H9 (cell line): ENCODE data around the gene CHN2. TPM values are rescaled to one million over a fixed set of nuclear protein-coding genes. Genes with fewer than 3 reads are reported as not detected.

Experiments
- DNase-seq: peaks from one replicate; pipeline ENCODE4 v3.0.0-alpha.2; 2017
- H2AFZ ChIP-seq: one replicate; pipeline ENCODE4 v1.6.1; 2013; ENCODE audit warnings: mild to moderate bottlenecking, low read length, control low read depth, moderate library complexity
- H2AK5ac ChIP-seq: 2 replicates; pipeline ENCODE4 v1.6.1; 2013; ENCODE audit warnings: low read length, control low read depth, mixed read lengths; ENCODE audit not compliant: insufficient read length
- H2BK120ac ChIP-seq: one replicate; pipeline ENCODE4 v1.6.1; 2013; ENCODE audit warnings: low read depth, mild to moderate bottlenecking, low read length, control low read depth, inconsistent platforms; ENCODE audit not compliant: poor library complexity, severe bottlenecking
- H2BK12ac ChIP-seq: 2 replicates; pipeline ENCODE4 v1.6.1; 2013; ENCODE audit warnings: low read length, control low read depth, mixed read lengths, low read depth; ENCODE audit not compliant: insufficient read length
- H2BK15ac ChIP-seq: 2 replicates; pipeline ENCODE4 v1.6.1; 2013; ENCODE audit warnings: low read depth, low read length, control low read depth
- H2BK20ac ChIP-seq: one replicate; pipeline ENCODE4 v1.6.1; 2013; ENCODE audit warnings: low read depth, mild to moderate bottlenecking, low read length, control low read depth, inconsistent platforms; ENCODE audit not compliant: poor library complexity, severe bottlenecking
- H2BK5ac ChIP-seq: 2 replicates; pipeline ENCODE4 v1.6.1; 2013; ENCODE audit warnings: low read length, control low read depth, mixed read lengths; ENCODE audit not compliant: insufficient read length
- H3K14ac ChIP-seq: 2 replicates; pipeline ENCODE4 v1.6.1; 2013; ENCODE audit warnings: low read length, control low read depth; ENCODE audit not compliant: insufficient read depth
- H3K18ac ChIP-seq: 2 replicates; pipeline ENCODE4 v1.6.1; 2013; ENCODE audit warnings: low read depth, mild to moderate bottlenecking, mixed read lengths, low read length, control low read depth; ENCODE audit not compliant: insufficient read length
- H3K23ac ChIP-seq: 2 replicates; pipeline ENCODE4 v1.6.1; 2013; ENCODE audit warnings: low read length, control low read depth, mixed read lengths, low read depth; ENCODE audit not compliant: insufficient read length
- H3K23me2 ChIP-seq: 2 replicates; pipeline ENCODE4 v1.6.1; 2013; ENCODE audit warnings: low read depth, mild to moderate bottlenecking, mixed read lengths, low read length, control low read depth; ENCODE audit not compliant: insufficient read length, poor library complexity, severe bottlenecking
- H3K27ac ChIP-seq: 2 replicates; pipeline ENCODE4 v1.5.1; 2013; ENCODE audit warnings: low read length, control low read depth, mixed read lengths, low read depth; ENCODE audit not compliant: insufficient read length
- H3K27me3 ChIP-seq: 2 replicates; pipeline ENCODE4 v1.6.1; 2013; ENCODE audit warnings: low read length, control low read depth, inconsistent platforms; ENCODE audit not compliant: insufficient read depth
- H3K4ac ChIP-seq: 2 replicates; pipeline ENCODE4 v1.6.1; 2013; ENCODE audit warnings: low read depth, mild to moderate bottlenecking, control low read depth, inconsistent platforms, low read length, moderate library complexity
- H3K4me1 ChIP-seq: 2 replicates; pipeline ENCODE4 v1.6.1; 2013; ENCODE audit warnings: low read length, control low read depth, inconsistent platforms; ENCODE audit not compliant: insufficient read depth
- H3K4me2 ChIP-seq: 2 replicates; pipeline ENCODE4 v1.6.1; 2013; ENCODE audit warnings: low read length, control low read depth, mixed read lengths; ENCODE audit not compliant: insufficient read length, insufficient read depth
- H3K56ac ChIP-seq: 2 replicates; pipeline ENCODE4 v1.6.1; 2013; ENCODE audit warnings: low read depth, mild to moderate bottlenecking, mixed read lengths, low read length, control low read depth; ENCODE audit not compliant: insufficient read length
- H3K79me1 ChIP-seq: 2 replicates; pipeline ENCODE4 v1.6.1; 2013; ENCODE audit warnings: low read depth, mild to moderate bottlenecking, moderate library complexity, low read length, control low read depth, inconsistent platforms; ENCODE audit not compliant: insufficient read depth, poor library complexity, severe bottlenecking
- H3K79me2 ChIP-seq: 2 replicates; pipeline ENCODE4 v1.6.1; 2013; ENCODE audit warnings: low read length, control low read depth, inconsistent platforms; ENCODE audit not compliant: insufficient read depth
- H3K9ac ChIP-seq: 2 replicates; pipeline ENCODE4 v1.6.1; 2013; ENCODE audit warnings: low read length, control low read depth, mixed read lengths; ENCODE audit not compliant: insufficient read length; ENCODE audit errors: extremely low read depth
- H3K9me3 ChIP-seq: one replicate; pipeline ENCODE4 v1.6.1; 2013; ENCODE audit warnings: low read depth, low read length, inconsistent platforms; ENCODE audit not compliant: control insufficient read depth
- H3T11ph ChIP-seq: one replicate; pipeline ENCODE4 v1.6.1; 2013; ENCODE audit warnings: mild to moderate bottlenecking, low read length, control low read depth, inconsistent platforms
- H4K20me1 ChIP-seq: one replicate; pipeline ENCODE4 v1.6.1; 2013; ENCODE audit not compliant: control insufficient read depth, insufficient read length, insufficient read depth
- H4K5ac ChIP-seq: 2 replicates; pipeline ENCODE4 v1.6.1; 2013; ENCODE audit warnings: low read depth, mild to moderate bottlenecking, mixed read lengths, low read length, control low read depth; ENCODE audit not compliant: insufficient read length
- H4K8ac ChIP-seq: replicated peaks from 2 replicates; pipeline ENCODE4 v1.6.1; 2013; ENCODE audit warnings: low read length, control low read depth, mixed read lengths, low read depth; ENCODE audit not compliant: insufficient read length
- H4K91ac ChIP-seq: 2 replicates; pipeline ENCODE4 v1.6.1; 2013; ENCODE audit warnings: low read depth, mild to moderate bottlenecking, moderate library complexity, mixed read lengths, low read length, control low read depth; ENCODE audit not compliant: insufficient read length
- H3K27ac Mint-ChIP-seq, 3 experiments: 2 replicates in 2 of 3; 3 replicates in 1 of 3; pipeline ENCODE4 v1.8.0; 2020 to 2021; ENCODE audit warnings: mixed read lengths in 3 of 3, mild to moderate bottlenecking in 1 of 3, moderate library complexity in 1 of 3
- H3K27me3 Mint-ChIP-seq: 2 replicates; pipeline ENCODE4 v1.8.0; 2021; ENCODE audit warnings: low read depth, mild to moderate bottlenecking, moderate library complexity, mixed read lengths
- H3K36me3 Mint-ChIP-seq, 3 experiments: 2 replicates in 2 of 3; 3 replicates in 1 of 3; pipeline ENCODE4 v1.8.0; 2020 to 2021; ENCODE audit warnings: low read depth in 3 of 3, mixed read lengths in 3 of 3; ENCODE audit not compliant: insufficient read depth in 1 of 3
- H3K4me1 Mint-ChIP-seq, 2 experiments: 2 replicates each; pipeline ENCODE4 v1.8.0; 2020; ENCODE audit warnings: mixed read lengths in 2 of 2
- H3K4me3 Mint-ChIP-seq, 2 experiments: 2 replicates in 1 of 2; 3 replicates in 1 of 2; pipeline ENCODE4 v1.8.0; 2020 to 2021; ENCODE audit warnings: mild to moderate bottlenecking in 2 of 2, mixed read lengths in 2 of 2, moderate library complexity in 1 of 2
- H3K9me3 Mint-ChIP-seq, 2 experiments: 2 replicates in 1 of 2; 3 replicates in 1 of 2; pipeline ENCODE4 v1.8.0; 2020; ENCODE audit warnings: mild to moderate bottlenecking in 2 of 2, mixed read lengths in 2 of 2, moderate library complexity in 1 of 2
- CTCF ChIP-seq: fragments of 200-600 bp; sonication (generic); conservative IDR thresholded peaks from 3 replicates; pipeline ENCODE4 v1.8.0; 2021; ENCODE audit warnings: antibody characterized with exemption, mild to moderate bottlenecking
- WGBS: extraction: QIAGEN DNeasy Blood & Tissue Kit; methylation state at CpG from one replicate; pipeline ENCODE4 v1.1.7; 2013; ENCODE audit warnings: missing lambda C conversion rate, low lambda C conversion rate, mixed read lengths; ENCODE audit not compliant: insufficient read length; ENCODE audit errors: extremely low coverage; 5-methylcytosine and 5-hydroxymethylcytosine counted together
- total RNA-seq: library from RNA; stranded (reverse); gene quantifications from 2 replicates; pipeline ENCODE4 v1.2.1, GENCODE V29; 2021

The CHN2 gene
- total RNA-seq, 1 experiment from 2014 or later: 3.3 TPM

GRCh38 chr7:29249860-29250259, 55.3 kb downstream of the CHN2 start:
- Histone ChIP-seq H3K79me2 (no peaks in the 10 kb centered on the region), H3K4me2 (no peak overlapping the region), H3K14ac (no peak overlapping the region), H3K9me3 (no peaks in the 10 kb centered on the region), H2BK20ac (no peak overlapping the region), H3T11ph (no peak overlapping the region), H3K23ac (no peak overlapping the region), H2BK120ac (no peak overlapping the region), H3K9ac (no peak overlapping the region), H4K91ac (no peak overlapping the region), H4K8ac (no peak overlapping the region), H3K27ac (no peak overlapping the region), H3K4ac (no peak overlapping the region), H3K56ac (no peak overlapping the region), H3K79me1 (no peaks in the 10 kb centered on the region), H3K27me3 (no peaks in the 10 kb centered on the region), H4K20me1 (no peaks in the 10 kb centered on the region), H3K4me1 (no peaks in the 10 kb centered on the region), H4K5ac (no peak overlapping the region), H2BK5ac (no peak overlapping the region), H2BK12ac (no peak overlapping the region), H2AK5ac (no peak overlapping the region), H2BK15ac (no peak overlapping the region), H3K18ac (no peak overlapping the region), H3K23me2 (no peaks in the 10 kb centered on the region), H2AFZ (no peak overlapping the region)
- no peak overlapping the region for H3K4me3 Mint-ChIP-seq
- H3K36me3 Mint-ChIP-seq: no peaks in the 10 kb centered on the region; a peak in 1 of 7 replicates
- no peak for DNase-seq
- peaks cover 4% of the 10 kb centered on the region in 2 experiments; a peak in 3 of 4 replicates for H3K4me1 Mint-ChIP-seq
- no peak for TF ChIP-seq CTCF
- H3K27ac Mint-ChIP-seq: no peak overlapping the region
- H3K27me3 Mint-ChIP-seq: no peaks in the 10 kb centered on the region
- no CpG with 5 or more reads among the region's 1 CpG for WGBS
- H3K9me3 Mint-ChIP-seq: no peaks in the 10 kb centered on the region; a peak in 1 of 5 replicates
